HG02623 (cell line): Measurements from ENCODE around the gene SAMM50.

Experiments
- ATAC-seq: cut with Tn5 transposase; IDR thresholded peaks from one replicate; pipeline ENCODE4 v1.9.1; 2021; ENCODE audit warnings: moderate library complexity; ENCODE audit not compliant: unreplicated experiment

The SAMM50 gene

DNA sequence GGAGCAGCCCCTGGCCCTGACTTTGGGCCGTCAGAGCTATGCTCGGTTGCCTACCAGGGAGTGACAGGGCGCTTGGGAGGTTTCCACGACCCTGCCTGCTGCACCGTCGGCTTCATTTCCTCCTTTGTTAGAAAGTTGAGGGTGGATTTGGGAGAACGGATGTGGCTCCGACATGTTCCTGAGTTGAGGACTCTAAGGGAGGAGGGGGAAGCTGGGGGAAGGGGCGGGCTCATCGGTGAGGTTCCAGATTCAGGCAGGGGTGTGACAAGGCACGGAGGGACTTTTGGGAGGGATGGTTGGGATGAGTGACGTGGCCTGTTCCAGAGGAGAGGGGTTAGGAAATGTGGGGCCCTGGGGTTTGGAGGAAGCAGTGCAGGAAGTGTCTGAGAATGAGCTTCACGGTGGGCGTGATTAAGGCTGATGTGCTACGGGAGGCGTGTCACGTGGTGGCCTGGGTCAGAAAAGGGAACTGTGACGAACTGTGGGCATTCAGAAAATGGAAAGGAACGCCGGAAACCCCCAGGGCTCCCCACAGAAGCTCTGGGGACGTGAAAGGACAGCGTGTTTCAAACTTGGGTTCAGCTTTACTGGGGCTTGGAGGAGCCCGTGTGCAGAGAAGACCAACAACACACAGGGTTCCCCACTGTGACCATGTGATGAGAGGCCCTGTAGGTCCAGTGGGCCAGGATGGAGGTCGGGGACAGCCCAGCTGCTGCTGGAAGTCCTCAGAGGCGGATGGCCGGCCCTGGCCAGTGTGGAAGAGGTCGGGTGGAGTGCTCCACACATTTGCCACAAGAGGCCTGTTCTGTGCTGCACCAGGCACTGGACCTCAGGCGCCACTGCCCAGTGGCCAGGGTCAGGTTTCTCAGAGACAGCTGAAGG lies 71.6 kb downstream of the SAMM50 start:
- ATAC-seq: peak; percentile 39

DNA sequence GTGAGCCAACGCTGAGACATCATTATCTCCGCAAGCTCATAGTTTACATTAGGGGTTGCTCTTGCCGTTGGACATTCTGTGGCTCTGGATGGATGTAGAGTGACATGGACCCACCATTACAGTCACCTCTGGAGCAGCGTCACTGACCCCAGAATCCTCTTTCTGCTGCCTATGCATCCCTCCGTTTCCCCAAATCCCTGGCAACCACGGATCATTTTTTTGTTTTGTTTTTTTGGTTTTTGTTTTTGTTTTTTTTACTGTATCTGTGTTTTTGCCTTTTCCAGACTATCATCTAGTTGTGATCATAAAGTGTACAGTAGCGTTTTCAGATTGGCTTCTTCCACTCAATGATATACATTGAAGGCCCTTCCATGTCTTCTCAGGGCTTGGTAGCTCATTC lies 72.8 kb downstream of the SAMM50 start:
- ATAC-seq: no peak

DNA sequence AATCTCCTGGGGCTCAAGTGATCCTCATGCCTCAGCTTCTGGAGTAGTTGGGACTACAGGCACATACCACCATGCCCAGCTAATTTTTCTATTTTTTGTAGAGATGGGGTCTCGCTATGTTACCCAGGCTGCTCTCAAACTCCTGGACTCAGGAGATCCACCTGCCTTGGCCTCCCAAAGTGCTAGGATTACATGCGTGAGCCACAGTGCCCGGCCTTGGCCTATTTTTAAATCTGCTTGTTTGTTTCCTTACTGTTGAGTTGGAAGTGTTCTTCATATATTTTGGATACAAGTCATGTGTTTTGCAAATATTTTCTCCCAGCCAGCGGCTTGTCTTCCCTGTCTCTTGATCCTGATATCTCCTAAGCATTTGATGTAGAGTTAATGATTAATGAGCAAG lies 73.8 kb downstream of the SAMM50 start:
- ATAC-seq: no peak

DNA sequence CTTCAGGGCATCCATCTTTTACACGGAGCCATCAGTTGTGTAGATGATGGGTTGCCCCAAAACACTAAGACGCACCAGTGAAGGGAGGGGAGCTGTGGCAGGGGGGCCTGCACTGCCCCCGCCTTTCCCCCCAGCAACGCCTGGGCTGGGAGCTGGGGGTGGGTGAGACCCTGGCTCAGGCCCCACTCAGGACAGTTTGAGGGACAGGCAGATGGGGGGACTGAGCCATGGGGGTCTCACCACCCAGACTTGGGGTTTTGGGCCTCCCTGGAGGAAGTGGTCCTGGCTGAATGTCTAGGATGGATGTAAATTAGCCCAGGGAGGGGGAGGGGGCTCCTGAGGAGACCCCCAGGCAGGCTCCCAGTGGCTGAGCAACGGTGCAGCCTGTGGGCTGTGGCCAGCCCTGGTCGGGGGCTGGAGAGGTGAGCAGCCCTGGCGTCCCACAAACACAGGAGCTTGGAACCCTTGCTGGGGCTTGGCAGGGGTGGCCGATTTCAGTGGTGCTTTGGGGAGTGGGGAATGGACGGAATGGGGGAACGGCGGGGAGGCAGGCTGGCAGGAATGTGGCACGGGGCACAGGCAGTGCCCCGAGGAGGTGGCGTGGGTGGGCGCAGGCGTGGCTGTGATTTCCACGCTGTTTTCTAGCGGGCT lies 74.9 kb downstream of the SAMM50 start:
- no peak for ATAC-seq

DNA sequence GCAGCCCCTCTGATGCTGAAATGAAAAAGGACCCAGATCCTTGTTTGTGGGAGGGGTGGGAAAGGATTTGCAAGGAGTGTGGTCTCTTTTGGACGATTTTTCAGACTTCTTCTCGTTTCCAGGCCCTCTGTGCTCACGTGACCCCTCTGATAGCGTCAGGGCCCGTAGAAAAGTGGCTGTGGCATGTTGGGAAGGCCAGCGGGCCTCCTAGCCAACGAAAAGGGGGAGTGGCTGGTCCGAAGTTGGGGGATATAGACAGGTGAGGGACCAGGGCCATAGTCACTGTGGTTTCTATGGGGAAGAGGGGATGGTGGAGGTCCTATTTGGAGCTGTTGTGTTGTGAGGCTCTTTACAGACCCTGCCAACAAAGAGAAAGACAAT lies 75.5 kb downstream of the SAMM50 start:
- no peak for ATAC-seq

DNA sequence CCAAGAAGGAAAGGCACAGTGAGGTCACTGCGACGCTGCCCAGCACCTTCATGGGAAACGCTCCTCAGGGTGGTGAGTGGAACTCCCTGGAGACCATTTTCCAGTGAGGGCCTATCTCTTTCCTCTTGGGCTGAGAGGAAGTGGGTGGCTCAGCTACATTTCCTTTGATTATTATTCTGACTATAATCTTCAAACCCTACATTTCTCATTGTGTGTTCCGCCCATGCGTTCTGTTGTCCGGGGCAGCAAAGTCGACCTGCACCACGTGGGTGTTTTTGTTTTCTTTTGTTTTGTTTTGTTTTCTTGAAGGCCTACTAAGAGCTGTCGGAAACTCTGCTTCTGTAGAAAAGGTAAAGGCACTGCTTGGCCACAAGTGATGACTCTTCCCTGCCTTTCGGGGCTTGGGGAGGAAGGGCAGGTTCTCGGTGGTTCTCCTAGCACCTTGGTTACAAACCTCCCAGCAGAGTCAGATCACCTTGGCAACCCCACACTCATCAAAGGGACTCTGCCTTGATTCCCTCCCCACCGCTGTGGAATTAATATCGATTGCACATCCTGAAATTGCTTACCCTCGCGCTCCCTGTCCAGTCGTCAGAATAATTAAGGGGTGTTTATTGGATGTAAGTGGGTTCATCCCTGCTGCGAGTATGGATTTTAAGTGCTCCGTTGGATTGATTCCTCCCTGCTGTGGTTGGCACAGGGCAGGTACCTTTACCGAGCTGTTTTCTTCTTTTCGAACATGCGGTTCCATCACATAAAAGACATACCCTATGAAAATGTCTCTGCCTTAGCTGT lies 76.1 kb downstream of the SAMM50 start:
- ATAC-seq: no peak

DNA sequence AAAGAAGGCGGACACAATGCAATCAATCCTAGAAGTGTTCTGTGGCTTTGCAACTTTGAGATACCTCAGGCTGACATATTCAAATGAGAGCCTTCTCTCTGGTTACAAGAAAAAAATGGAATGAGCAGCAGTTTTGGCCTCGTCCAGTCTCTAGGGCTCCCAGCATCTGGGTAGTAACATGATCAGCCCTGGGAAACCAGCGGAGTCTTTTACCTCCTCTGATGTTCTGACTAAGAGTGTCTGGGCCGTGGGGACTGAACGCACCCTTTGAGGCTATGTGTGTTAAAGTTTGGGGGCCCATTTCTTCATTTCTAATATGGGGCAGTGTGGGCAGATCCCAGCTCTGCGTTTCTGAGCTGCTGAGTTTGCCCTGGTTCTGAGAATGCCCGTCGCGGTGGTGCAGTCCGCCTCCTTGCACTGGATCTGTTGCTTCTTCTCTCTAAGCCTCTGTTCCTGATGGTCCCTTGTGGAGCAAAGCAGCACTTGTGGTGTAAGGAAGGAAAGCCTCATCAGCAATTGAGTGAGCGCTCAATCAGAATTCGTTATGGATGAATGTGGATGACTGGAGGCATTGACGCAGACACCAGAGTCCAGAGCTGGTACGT lies 77.0 kb downstream of the SAMM50 start:
- no peak for ATAC-seq

DNA sequence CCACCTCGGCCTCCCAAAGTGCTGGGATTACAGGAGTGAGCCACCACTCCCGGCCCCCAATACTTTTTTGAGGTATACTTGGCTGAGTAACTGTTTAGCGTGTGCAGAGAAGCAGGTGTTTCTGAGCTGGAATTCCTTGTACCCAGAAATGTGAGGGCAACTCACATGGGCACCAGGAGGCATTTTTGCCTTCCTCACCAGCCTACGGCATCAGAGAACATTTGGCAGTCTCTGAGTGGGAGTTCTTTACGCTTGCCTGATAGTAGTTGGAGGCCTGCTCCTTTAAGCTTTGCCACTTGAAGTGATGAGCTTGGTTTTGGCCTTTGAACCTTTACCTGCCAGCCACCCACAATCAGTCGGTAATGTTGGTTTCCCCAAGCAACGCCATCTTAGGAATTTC lies 78.0 kb downstream of the SAMM50 start:
- no peak for ATAC-seq

DNA sequence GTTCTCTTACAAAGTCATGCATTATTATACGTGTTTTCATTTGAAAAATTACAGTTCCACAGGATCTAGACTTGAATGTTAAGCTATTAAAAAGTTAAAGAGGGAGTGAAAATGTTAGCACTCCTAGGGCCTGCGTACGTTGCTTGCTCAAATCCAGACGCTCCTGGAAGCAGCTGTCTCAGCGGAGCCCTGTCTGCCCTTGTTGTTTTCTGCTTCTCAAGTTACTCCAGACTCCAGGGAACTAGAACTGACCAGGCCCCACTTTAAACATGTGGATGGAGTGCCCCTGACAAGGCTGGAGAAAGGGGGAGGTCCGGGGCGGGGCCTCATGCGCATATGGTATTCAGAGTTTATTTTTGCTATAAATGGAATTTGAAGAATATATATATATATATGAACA lies 78.5 kb downstream of the SAMM50 start:
- no peak for ATAC-seq

DNA sequence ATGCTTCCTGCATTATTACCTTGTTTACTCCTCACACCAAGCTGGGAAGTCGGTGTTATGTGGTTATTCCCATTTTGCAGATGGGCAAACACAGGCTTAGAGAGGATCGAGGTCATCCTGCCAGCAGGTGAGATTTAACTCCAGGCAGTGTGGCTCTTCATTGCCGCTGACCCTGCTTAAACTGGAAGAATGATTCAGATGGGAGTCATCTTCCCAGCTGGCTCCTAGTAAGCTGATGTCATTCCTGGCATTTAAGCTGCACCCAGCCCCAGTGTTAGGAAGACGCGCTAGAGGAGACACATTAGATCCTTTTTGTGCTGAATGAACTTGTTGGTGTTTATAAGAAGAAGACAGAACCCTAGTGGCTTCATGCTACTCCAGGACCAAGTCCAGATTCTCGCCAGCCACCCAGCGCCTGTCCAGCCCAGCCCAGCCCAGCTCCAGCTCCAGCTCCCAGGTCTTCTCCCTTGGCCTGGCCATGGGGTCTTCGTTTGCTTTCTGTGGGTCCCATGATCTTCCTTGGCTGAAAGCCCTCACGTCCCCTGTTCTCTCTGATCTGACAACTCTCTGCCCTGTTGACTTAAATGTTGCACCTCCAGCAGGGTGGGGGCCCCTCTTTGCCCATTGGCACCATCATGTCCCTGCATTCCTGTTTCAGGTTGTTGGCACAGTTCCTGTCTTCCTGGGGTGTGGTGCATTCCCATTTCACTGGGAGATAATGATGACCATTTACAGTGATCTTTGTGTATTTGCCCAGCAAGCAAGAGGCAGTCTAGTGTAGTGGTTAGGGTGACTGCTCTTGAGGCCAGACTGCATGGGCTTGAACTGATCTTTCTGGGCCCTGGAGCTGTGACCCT lies 82.5 kb downstream of the SAMM50 start:
- ATAC-seq: no peak

DNA sequence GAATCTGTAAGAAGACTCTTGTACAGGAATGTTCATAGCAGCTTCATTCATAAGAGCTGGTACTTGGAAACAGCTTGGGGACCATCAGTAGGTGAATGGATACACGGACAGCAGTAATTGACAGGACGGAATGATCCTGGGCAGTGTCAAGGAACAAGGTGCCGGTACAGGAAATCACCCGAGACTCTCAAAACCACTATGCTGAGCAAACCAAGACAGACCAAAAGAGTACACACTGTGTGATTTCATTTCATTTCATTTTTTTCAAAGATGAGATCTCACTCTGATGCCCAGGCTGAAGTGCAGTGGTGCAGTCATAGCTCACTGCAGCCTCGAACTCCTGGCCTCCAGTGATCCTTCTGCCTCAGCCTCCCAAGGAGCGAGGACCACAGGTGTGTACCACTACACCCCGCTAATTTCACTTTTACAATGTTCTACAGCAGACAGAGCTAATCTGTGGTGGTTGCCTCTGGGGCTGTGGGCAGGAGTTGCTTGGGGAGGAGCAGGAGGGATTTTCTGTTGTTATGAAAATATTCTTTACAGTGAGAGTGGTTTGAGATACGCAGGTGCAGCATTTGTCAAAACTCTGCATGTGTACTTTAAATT lies 84.4 kb downstream of the SAMM50 start:
- ATAC-seq: no peak

DNA sequence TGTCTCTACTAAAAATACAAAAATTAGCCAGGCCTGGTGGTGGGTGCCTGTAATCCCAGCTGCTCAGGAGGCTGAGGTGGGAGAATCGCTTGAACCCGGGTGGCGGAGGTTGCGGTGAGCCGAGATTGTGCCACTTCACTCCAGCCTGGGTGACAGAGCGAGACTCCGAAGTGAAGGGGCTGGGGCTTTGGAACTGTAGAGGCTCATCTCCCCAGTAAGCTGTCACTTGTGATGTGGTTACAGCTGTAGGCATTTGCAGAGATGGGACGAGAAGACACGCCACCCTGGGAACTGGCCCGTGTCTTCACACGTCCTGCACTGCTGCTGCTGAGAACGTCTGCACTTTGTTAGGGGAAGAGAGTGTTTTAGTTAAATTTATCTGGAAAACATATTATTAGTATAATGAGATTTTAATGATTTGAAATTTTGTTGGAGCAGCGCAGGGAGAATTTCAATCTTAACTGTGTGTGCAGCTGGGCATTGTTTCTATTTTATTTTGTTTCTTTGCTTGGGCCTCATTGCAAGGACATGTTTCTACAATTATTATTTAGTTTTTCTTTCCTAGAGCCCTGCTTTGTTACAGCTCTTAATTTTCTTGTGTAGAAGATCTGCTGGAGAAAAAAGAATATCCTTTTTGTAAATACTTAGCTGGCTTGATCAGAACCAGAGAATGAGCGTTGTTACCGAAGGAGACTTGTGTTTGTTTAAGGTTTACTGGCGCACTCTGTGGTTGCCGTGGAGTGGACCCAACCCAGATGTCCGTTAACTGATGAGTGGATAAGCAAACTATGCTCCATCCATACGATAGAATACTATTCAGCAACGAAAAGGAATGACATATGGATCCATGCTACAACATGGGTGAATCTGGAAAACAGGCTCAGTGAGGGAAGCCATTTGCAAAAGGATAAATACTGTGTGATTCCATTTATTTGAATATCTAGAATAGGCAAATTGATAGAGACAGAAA lies 87.3 kb downstream of the SAMM50 start:
- peak; percentile 50 for ATAC-seq

DNA sequence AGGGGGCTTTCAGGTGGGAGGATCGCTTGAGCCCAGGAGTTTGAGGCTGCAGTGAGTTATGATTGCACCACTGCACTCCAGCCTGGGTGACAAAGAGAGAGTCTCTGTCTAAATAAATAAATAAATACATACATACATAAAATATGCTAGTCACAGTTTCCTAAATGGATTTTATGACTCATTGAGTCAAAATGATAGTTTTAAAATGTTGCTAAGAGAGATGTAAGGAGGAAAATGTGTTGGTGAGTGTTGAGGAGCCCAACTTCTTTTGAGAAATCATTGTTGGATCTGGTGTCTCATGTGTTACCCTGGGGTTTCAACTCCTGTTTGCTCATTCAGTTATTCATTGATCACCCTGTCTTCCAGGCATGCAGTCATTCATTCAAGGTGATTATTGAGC lies 89.9 kb downstream of the SAMM50 start:
- no peak for ATAC-seq
